SK-N-SH (cell line): ENCODE measurements around the gene MUC2.

Experiments used
- CHD2 ChIP-seq: fragments of 150-350 bp; IDR thresholded peaks from 2 replicates; pipeline ENCODE4 v1.6.1; 2018; ENCODE audit warnings: low read length; ENCODE audit not compliant: partially characterized antibody
- ELF1 ChIP-seq: IDR thresholded peaks from 2 replicates; pipeline ENCODE4 v1.4.0; 2012
- EP300 ChIP-seq, 2 experiments: IDR thresholded peaks; 2 replicates each; pipeline versions ENCODE4 v1.4.0 to v1.6.1; 2012; ENCODE audit warnings: borderline replicate concordance in 1 of 2, low read depth in 1 of 2, low read length in 1 of 2
- EZH2phosphoT487 ChIP-seq: fragments of 200-600 bp; sonication (generic); IDR thresholded peaks from 2 replicates; pipeline ENCODE4 v1.6.1; 2017; ENCODE audit warnings: low read depth, mixed run types, mild to moderate bottlenecking, antibody characterized with exemption, moderate library complexity, borderline replicate concordance
- GABPA ChIP-seq: IDR thresholded peaks from 2 replicates; pipeline ENCODE4 v1.4.0; 2012; ENCODE audit warnings: low read depth, mild to moderate bottlenecking
- JUND ChIP-seq: IDR thresholded peaks from 2 replicates; pipeline ENCODE4 v1.4.0; 2012
- RFX5 ChIP-seq: IDR thresholded peaks from 2 replicates; pipeline ENCODE4 v1.6.1; 2012; ENCODE audit warnings: mild to moderate bottlenecking, improper control_type of control experiment, low read length
- SMC3 ChIP-seq: IDR thresholded peaks from 2 replicates; pipeline ENCODE4 v1.6.1; 2012; ENCODE audit warnings: low read depth, low read length, improper control_type of control experiment
- TCF12 ChIP-seq: IDR thresholded peaks from 2 replicates; pipeline ENCODE4 v1.4.0; 2012
- TF ChIP-seq, protein P1 (sequence below): IDR thresholded peaks from 2 replicates; pipeline ENCODE4 v1.4.0; 2012; ENCODE audit warnings: low read depth, borderline replicate concordance
- TF ChIP-seq, protein P2 (sequence below): fragments of 200-600 bp; sonication (generic); IDR thresholded peaks from 2 replicates; pipeline ENCODE4 v1.6.1; 2017; ENCODE audit warnings: antibody characterized with exemption, mild to moderate bottlenecking, moderate library complexity
- TF ChIP-seq, protein P3 (sequence below): IDR thresholded peaks from 2 replicates; pipeline ENCODE4 v1.4.0; 2012; ENCODE audit warnings: low read depth, borderline replicate concordance

DNA sequence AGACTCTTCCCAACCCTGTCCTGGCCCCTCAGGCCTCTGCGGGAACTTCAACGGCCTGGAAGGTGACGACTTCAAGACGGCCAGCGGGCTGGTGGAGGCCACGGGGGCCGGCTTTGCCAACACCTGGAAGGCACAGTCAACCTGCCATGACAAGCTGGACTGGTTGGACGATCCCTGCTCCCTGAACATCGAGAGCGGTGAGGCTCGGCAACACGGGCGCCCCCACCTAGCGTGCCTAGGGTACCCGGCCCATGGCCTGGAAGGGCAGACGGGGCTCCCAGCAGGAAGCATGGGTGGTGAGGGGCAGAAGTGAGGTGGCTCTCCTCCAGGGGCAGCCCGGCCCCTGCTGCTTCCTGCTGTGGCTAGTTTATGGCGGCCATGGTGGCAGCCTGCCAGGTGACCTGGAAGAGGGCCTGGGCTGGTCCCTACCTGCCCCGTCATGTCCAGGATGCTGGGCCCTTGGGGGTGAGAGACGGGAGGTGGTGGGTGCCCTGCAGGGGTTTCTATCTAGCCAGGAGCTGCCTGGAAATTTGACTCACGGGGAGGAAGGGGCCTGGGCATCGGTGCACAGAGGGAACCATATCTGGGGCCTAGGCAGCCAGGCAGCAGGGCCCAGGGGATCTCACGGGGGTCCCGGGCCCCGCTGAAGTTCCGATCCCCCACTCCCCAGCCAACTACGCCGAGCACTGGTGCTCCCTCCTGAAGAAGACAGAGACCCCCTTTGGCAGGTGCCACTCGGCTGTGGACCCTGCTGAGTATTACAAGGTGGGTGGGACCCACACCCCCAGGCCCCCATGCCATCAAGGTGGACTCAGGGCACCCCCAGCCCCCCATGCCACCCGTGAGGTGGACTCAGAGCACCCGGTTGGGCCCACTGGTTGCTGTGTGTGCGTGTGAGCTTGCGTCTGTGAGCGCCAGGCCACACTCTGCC lies 9.2 kb downstream of the MUC2 start:
- TF ChIP-seq, protein P1, sequence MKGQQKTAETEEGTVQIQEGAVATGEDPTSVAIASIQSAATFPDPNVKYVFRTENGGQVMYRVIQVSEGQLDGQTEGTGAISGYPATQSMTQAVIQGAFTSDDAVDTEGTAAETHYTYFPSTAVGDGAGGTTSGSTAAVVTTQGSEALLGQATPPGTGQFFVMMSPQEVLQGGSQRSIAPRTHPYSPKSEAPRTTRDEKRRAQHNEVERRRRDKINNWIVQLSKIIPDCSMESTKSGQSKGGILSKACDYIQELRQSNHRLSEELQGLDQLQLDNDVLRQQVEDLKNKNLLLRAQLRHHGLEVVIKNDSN, result no peak
- TF ChIP-seq, protein P2, sequence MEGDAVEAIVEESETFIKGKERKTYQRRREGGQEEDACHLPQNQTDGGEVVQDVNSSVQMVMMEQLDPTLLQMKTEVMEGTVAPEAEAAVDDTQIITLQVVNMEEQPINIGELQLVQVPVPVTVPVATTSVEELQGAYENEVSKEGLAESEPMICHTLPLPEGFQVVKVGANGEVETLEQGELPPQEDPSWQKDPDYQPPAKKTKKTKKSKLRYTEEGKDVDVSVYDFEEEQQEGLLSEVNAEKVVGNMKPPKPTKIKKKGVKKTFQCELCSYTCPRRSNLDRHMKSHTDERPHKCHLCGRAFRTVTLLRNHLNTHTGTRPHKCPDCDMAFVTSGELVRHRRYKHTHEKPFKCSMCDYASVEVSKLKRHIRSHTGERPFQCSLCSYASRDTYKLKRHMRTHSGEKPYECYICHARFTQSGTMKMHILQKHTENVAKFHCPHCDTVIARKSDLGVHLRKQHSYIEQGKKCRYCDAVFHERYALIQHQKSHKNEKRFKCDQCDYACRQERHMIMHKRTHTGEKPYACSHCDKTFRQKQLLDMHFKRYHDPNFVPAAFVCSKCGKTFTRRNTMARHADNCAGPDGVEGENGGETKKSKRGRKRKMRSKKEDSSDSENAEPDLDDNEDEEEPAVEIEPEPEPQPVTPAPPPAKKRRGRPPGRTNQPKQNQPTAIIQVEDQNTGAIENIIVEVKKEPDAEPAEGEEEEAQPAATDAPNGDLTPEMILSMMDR, result no peak
- TF ChIP-seq SMC3 (no peak), JUND (no peak), ELF1 (no peak), EP300 (IDR thresholded peaks at IDR 0.05; ENCODE audit: borderline replicate concordance in 1 of 2, low read depth in 1 of 2, low read length in 1 of 2) (no peak), TCF12 (no peak), EZH2phosphoT487 (no peak), CHD2 (no peak), GABPA (no peak), RFX5 (no peak)
- TF ChIP-seq, protein P3, sequence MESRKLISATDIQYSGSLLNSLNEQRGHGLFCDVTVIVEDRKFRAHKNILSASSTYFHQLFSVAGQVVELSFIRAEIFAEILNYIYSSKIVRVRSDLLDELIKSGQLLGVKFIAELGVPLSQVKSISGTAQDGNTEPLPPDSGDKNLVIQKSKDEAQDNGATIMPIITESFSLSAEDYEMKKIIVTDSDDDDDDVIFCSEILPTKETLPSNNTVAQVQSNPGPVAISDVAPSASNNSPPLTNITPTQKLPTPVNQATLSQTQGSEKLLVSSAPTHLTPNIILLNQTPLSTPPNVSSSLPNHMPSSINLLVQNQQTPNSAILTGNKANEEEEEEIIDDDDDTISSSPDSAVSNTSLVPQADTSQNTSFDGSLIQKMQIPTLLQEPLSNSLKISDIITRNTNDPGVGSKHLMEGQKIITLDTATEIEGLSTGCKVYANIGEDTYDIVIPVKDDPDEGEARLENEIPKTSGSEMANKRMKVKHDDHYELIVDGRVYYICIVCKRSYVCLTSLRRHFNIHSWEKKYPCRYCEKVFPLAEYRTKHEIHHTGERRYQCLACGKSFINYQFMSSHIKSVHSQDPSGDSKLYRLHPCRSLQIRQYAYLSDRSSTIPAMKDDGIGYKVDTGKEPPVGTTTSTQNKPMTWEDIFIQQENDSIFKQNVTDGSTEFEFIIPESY, result no peak
